Measurements from ENCODE around the gene SLC25A41.

Gene SLC25A41

GRCh38 chr19:6425732-6426620 is 7.6 kb downstream of the SLC25A41 start:
- no peak for FAIRE-seq

DNA sequence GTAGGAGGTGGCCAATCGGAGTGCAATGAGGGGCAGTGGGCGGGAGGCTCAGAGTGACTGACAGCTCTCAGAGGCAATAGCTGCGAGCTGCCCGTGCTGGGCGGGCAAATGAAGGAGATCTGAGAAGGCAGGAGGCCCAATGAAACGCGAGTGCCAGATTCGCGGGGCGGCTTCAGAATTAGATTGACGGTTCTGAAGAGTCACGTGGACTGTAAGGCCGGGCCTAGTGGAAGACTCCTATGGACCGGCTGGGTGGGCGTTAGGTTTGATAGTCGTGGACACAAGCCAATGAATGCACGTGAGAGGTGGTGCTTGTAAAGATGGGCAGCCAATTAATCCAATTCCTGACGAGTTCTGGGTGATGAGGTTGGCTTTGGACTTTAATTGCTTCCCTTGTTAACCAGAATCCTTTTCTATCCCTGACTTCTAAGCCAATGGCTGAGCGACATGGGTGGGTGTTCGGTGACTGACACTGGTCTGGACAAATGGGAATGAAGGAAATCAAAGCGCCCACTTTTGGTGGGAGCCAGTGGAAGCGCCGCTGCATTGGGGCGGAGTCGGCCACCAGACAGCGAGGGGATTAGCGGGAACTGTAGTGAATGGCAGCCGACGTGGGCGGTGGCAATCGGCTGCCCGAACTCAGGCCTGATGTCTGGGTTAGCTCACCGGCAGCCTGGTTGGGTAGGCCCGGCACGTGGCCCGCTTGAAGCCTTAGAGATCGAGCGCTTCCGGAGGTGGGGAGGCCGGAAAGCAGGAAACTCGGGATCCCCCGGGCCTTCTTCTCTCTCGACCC is 8.4 kb downstream of the SLC25A41 start:
- peak; percentile 100 for FAIRE-seq

- FAIRE-seq = no peak
Measured at GRCh38 chr19:6424195-6424938, 9.2 kb downstream of the SLC25A41 start, which contains the start of gene KHSRP. Gene KHSRP (minus strand): TSS chr19:6424811. CDS start chr19:6424701, 110 bp downstream.

DNA sequence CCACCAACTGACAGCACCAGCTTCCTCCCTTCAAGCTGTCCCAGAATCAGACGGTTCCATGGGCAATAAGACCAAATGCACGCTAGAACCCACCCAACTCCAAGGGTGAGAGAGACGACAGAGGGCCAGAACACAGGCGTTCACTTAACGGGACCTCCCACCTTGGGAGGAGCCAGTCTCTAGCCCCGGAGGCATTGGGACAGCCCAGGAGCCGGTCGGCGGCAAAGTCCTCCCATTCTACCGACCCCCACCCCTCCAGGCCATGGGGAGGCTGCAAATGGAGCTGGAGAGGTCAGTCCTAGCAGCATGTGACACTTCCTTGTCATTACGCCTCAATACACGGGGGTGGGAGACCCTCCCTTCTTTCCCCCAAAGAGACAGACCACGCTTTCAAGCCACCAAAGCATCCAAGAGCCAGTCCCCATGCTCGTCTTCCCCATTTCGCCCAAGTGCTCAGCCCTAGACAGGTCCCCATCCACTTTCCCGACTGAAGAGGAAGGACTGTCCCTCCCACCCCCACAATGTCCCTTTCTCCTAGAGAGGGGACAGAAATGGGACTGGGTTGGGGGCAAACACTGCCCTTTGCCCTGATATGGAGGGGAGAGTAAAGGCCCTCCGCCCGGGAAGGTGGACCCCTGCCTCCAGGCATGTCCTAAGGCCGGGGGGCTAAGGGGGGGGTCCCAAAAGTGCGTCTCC is 9.9 kb downstream of the SLC25A41 start:
- no peak for FAIRE-seq

DNA sequence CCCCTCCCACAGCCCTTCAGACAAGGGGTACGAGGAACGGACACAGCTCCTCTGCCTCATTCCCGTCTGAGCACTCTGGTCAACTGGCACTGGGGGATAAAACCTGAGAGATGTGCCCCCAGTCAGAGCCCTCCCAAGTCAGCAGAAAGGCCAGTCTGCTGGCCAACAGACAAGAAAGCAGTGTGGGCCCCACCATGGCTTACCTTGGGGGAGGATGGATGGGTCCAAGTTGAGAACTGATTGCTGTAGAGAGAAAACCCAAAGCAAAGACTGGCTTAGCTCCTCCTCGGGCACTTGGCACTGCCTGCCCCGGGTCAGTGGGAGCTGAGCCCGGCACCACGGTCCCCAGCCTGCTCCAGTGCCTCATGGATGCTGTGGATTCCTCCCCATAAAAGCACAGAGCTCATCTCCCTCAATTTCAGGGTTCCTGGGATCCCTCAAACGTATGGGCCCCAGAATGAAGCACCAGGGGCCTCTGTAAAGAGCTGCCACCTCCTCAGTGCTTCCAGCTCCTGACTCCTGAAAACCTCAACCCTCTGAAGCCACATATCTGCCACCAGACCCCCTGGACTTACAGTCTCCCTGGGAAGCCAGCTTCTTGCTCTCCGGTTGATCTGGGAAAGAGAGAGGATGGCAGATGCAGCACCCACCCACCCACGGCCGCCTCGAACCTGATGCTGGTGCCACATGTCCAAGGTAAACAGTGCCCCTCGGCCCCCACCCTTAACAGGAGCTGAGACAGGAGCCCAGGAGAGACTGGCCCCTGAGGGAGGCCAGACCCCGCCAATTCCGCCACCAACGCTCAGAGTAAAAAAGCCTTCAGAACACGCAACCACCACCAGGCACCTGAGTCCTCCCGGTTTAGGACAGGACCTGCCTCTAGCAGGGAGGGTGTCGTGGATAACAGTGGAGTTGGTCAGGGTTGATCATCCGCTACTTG is 12.2 kb downstream of the SLC25A41 start:
- FAIRE-seq = no peak

DNA sequence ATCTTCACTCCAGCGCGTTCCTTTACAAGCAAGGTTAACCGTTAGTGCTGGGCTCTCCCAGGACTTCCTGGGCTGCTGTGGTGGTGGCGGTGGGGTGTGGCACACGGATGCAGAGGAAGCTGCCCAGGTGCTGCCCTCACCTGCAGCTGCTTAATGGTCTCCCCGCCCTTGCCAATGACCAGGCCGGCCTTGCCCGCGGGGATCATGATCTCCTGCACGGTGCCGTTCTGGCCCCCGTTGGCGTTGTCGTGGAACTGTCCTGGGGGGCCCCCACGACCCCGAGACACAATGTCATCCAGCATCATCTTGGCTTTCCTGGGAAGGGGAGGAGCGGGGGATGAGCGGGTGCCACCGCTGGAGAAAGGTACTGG is 15.0 kb downstream of the SLC25A41 start:
- FAIRE-seq = no peak

DNA sequence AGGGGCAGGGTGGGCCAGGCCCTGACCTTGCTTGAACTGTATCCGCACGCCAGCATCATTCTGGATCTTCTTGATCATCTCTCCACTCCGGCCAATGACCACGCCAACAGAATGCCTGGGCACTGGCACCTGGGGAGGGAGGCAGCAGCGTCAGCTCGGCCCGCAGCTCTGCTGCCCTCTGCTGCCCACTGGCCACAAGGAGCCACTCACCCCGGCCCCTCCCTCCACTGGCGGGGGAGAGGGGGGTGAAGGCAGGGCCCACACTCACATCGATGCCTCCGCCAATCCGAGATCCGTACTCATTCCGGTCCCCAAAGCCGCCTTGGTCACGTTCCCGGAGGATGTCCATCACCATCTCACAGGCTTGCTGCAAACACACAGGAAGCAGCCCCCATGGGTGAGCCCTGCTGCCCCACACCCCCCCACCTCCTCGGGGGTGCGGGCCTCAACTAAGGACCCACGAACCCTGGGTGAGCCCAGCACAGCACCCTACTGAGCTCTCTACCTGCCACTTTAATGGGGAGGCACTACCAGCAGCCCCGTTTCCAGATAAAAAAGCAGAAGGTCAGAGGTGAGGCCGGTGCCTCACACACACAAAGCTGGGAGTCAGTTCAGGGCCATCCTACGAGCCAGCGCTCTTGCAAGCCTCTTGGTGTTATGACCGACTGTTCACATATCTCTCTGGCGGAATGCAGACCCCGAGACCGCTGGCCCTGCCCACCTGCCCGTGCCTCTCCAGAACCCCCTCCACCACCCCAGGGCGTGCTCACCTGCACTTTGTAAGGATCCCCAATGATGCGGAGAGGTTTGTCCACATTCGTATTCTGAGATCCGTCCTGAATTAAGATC is 15.6 kb downstream of the SLC25A41 start:
- FAIRE-seq = no peak

DNA sequence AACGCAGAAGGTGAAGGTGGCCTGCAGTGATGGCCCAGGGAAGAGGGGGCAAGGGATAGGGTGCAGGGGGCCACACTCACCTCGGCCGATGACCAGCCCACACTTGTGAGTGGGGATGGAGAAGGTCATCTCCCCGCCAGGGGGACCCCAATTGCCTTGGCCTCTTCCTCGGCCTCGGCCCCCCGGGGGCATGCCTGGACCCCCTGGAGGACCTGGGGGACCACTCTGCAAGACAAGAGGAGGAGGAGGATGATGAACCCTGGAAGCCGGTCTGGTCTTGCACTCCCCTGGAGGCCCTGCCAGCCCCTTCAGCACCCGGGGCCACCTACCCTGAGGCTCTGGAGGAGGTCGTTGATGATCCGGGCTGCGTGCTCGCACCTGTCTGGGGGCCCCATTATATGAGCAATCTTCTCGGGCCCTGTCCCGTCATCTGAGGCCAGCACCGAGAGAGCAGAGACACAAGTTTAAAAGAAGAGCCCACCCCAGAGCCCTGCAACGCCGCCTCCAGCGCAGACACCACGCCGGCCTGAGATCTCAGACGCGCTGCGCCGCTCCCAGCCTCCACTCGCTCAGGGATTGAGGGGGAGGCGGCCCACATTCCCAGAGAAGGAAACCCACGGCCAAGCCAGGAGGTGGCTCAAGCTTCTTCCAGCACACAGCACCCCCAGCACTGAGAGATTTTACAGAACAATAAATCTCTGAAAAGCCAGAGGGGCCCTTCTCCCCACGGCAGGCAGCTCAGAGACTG is 16.7 kb downstream of the SLC25A41 start:
- no peak for FAIRE-seq

DNA sequence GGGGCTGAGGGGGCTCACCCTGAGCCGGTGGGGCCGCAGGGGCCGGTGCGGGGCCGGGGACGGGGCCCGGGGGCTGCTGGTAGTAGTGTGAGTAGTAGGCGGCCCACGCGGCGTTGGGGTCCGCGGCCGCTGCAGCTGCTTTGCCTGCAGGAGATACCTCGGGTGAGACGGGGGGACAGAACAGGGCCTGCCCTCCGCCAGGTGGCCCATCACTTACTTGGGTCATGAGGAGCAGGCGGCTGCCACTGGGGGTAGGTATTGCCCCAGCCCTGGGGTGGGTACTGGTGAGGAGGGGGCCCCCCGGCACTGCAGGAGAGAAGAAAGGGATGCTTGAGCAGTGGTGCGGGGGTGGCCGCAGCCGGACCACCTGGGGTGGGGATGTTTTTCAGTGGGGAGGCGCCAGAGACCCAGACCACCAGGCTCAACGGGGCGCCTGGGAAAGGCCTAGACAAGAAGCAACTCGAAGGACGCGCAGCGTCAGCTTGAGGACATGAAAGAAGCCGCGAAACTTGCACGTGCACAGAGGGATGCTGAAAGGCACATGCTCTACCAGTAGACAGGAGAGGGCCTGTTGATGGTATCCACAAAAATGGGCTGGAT is 17.9 kb downstream of the SLC25A41 start:
- FAIRE-seq = no peak

DNA sequence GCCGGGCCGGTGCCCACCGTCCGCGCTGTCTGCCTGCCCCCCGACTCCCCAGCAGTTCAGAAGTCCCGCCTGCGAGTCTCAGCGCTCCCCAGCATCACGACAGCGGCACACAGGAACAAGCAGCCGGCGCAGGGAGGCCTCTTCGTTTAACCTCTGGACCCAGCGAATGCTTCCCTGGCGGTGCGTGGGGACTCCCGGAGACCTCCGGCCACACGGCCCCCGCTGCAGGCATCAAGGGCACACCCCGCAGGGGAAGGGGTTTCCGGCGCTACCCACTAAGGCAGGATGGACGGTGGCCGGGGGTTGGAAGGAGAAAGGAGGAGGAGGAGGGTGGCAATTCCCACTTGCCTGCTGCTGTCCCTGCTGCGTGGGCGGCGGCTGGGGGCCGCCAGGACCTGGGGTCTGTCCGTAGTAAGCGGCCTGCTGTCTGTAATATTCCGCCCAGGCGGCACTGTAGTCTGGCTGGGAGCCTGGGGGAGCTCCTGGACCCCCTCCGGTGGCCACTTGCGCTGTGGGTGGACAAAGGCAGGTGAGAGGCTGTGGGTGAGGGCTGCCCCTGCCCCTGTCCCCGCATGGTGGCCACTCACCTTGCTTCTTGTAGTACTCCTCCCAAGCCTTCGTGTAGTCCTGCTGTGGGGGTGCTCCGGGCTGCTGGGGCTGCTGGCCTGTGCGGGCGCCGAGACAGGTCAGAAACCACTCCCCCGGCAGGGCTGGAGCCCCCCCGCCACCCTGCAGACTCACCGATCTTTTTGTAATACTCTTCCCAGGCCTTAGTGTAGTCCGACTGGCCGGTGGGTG is 18.6 kb downstream of the SLC25A41 start:
- FAIRE-seq = no peak

- FAIRE-seq = no peak
Measured at GRCh38 chr19:6413721-6414643, 19.6 kb downstream of the SLC25A41 start.

DNA sequence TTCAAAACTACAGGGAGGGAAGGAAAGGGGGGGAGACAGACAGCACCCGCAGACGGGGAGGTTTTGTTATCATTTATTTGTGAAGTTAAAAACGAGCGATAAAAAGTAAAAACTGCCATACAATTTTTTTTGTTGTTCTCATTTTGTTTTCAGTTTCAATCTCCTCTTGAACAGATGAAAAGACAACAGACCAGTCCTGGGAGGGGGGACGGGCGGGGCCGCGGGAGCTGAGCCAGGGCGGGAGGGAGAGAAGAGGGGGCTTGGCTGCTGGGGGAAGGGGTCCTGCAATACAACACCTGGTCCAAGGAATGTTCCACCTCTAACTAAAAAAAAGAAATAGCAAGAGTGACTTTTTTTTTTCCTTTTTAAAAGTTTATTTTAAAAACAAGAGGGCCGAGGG is 20.3 kb downstream of the SLC25A41 start:
- no peak for FAIRE-seq

DNA sequence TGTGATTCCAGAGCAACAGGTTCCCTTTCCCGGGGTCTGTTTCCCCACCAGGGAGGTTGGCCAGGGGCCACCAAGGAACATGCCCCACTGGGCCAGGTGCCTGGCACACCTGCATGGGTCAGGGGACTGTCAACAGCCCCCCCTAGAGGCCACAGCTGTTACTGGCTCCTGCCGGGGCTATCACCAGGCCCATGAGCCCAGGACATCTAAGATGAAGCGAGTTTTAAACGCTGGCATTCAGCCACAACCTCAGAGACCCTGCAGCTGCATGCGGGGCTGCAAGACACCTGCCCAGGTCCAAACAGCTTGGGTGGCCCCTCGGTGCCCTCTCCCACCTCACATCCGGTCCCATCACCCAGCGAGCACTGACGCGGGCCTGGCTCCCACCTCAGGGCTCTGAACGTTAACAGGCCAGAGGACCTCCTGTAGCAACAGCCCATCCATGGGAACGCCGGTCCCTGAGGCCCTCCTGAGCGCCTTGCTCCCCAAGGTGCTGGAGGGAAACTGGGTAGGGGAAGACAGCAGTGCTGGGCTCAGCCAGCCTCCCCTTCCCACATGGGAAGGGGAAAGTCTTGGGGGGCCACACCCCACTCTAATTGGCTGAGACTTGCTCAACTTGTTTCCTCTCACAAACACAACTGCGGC is 21.0 kb downstream of the SLC25A41 start:
- no peak for FAIRE-seq

DNA sequence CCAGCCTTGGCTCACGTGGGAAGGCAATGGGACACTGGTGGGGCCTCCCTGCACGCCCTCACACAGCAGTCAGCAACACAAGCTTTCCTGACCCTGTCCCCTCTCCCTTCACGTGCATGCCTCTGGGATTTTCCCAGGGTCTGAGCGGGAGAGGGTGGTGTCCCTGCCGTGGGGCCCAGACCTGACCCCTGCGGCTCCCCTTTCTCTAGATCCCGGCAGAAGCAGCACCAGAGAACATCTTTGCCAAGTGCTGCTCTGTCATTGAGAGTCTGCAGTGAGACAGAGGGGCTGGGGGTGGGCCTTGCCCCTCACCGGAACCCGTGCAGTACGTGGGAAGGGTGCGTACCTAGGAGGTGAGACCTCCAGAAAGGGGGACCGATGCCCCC is 21.5 kb downstream of the SLC25A41 start:
- FAIRE-seq = no peak

DNA sequence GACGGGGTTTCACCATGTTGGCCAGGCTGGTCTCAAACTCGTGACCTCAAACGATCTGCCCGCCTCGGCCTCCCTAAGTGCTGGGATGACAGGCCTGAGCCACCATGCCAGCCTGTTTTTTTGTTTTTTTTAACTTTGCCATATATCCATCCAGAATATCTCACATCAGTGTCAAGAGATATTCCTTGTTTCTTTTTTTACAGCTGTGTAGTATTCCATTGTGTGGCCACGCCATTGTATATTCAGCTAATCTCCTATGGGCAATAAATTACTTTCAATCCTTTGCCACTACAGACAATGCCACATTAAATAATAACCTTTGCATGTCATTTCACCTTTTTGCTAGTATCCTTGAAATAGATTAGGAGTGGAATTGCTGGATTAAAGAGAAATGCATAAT is 24.2 kb downstream of the SLC25A41 start:
- no peak for FAIRE-seq

DNA sequence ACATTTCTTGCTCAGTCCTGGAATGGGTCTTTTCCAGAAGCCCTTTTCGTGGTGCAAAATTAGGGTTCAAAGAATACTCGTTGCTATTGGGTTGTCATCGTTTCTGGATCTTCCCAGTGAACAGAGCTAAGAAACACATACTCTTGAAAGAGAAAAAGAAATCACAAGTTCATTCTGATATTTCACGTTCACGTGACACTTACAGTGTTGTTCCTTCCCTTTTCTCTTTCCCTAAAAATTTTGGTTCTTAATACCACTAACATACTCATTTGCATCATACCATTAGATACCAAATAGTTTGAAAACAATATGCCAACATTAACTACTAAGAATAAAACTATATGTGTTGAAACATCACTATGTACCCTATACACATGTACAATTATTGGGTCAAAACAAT is 27.2 kb downstream of the SLC25A41 start:
- no peak for FAIRE-seq
